Measurements from ENCODE around the gene SLC25A39. TPM values are rescaled to one million over a fixed set of nuclear protein-coding genes. Genes with fewer than 3 reads are reported as not detected.
A peak's percentile ranks its signal among the peaks of the same experiment; 100 is the strongest.
"Not testable (repeated sequence)": the region's sequence is repeated elsewhere in the genome, so short reads cannot be mapped to it uniquely, and the experiment has no call there.

The SLC25A39 gene
- total RNA-seq, 2 donors from 2014 or later: 47.0 to 56.9 TPM

- intact Hi-C loops (cut with DNase I): no loop called here
Measured at GRCh38 chr17:44343510-44344209, 19.0 kb upstream of the SLC25A39 start.

GRCh38 chr17:44340553-44340952 is 15.9 kb upstream of the SLC25A39 start:
- intact Hi-C loops (cut with DNase I); DNase-seq (ENCODE audit: low spot score): not testable (repeated sequence)

More at GRCh38 chr17:44343510-44344209, 19.0 kb upstream of the SLC25A39 start:
- no peak for DNase-seq (ENCODE audit: low spot score)

GRCh38 chr17:44338702-44339101 is 14.1 kb upstream of the SLC25A39 start:
- DNase-seq (ENCODE audit: low spot score): no peak
- intact Hi-C loops (cut with DNase I): no loop called here

- intact Hi-C loops (cut with DNase I): no loop called here
- DNase-seq (ENCODE audit: low spot score): no peak
Measured at GRCh38 chr17:44335968-44336367, 11.3 kb upstream of the SLC25A39 start.

- intact Hi-C loops (cut with DNase I): no loop called here
- no peak for DNase-seq (ENCODE audit: low spot score)
Measured at GRCh38 chr17:44335564-44335963, 10.9 kb upstream of the SLC25A39 start.

- no peak for DNase-seq (ENCODE audit: low spot score)
- intact Hi-C loops (cut with DNase I): no loop called here
Measured at GRCh38 chr17:44334727-44335126, 10.1 kb upstream of the SLC25A39 start.

- no peak for DNase-seq (ENCODE audit: low spot score)
- intact Hi-C loops (cut with DNase I): no loop called here
Measured at GRCh38 chr17:44334315-44334714, 9.7 kb upstream of the SLC25A39 start.

- intact Hi-C loops (cut with DNase I): no loop called here
- no peak for DNase-seq (ENCODE audit: low spot score)
Measured at GRCh38 chr17:44333371-44333770, 8.7 kb upstream of the SLC25A39 start.

GRCh38 chr17:44331249-44331760 is 6.7 kb upstream of the SLC25A39 start:
- intact Hi-C loops (cut with DNase I): loop anchor here in 1 of 2 donors (2.0 kb wide), 1 partner anchor 121 kb away; no protein-coding TSS in a partner anchor
- DNase-seq (ENCODE audit: low spot score): no peak

GRCh38 chr17:44330263-44330662 is 5.6 kb upstream of the SLC25A39 start:
- not testable (repeated sequence) for DNase-seq (ENCODE audit: low spot score)
- intact Hi-C loops (cut with DNase I): loop anchor here in 1 of 2 donors (2.0 kb wide), 1 partner anchor 119 kb away; no protein-coding TSS in a partner anchor

- DNase-seq (ENCODE audit: low spot score); intact Hi-C loops (cut with DNase I): not testable (repeated sequence)
Measured at GRCh38 chr17:44329516-44329915, 4.9 kb upstream of the SLC25A39 start.

- DNase-seq (ENCODE audit: low spot score): no peak
- intact Hi-C loops (cut with DNase I): no loop called here
Measured at GRCh38 chr17:44327715-44328449, 3.3 kb upstream of the SLC25A39 start.

GRCh38 chr17:44326861-44327444 is 2.3 kb upstream of the SLC25A39 start:
- DNase-seq (ENCODE audit: low spot score): peak; percentile 99
- intact Hi-C loops (cut with DNase I): no loop called here

- intact Hi-C loops (cut with DNase I): loop anchor here in 1 of 2 donors (2.0 kb wide), 1 partner anchor 111 kb away; no protein-coding TSS in a partner anchor
Measured at GRCh38 chr17:44324092-44324570, 492 bp downstream of the SLC25A39 start.

GRCh38 chr17:44323359-44324091 is 1.1 kb downstream of the SLC25A39 start:
- intact Hi-C loops (cut with DNase I): loop anchor here in 1 of 2 donors (2.0 kb wide), 1 partner anchor 111 kb away; no protein-coding TSS in a partner anchor

More at GRCh38 chr17:44324092-44324570, 492 bp downstream of the SLC25A39 start:
- DNase-seq (ENCODE audit: low spot score): no peak

GRCh38 chr17:44322236-44322895 is 2.3 kb downstream of the SLC25A39 start:
- DNase-seq (ENCODE audit: low spot score): no peak
- intact Hi-C loops (cut with DNase I): no loop called here

More at GRCh38 chr17:44323359-44324091, 1.1 kb downstream of the SLC25A39 start:
- no peak for DNase-seq (ENCODE audit: low spot score)

- intact Hi-C loops (cut with DNase I): no loop called here
- no peak for DNase-seq (ENCODE audit: low spot score)
Measured at GRCh38 chr17:44321246-44322120, 3.1 kb downstream of the SLC25A39 start.
